CD4-positive, alpha-beta T cell (primary cell): ENCODE measurements around the gene ARPC5. TPM values are rescaled to one million over a fixed set of nuclear protein-coding genes. Genes with fewer than 3 reads are reported as not detected.

Source experiments
- ATAC-seq: fragments of 200-7000 bp; cut with Tn5 transposase; one replicate; pipeline ENCODE4 v1.10.0; 2022; ENCODE audit warnings: mild to moderate bottlenecking; ENCODE audit not compliant: poor library complexity
- CTCF ChIA-PET: fragments of 350-600 bp; sonication (Branson Sonifier 250); formaldehyde crosslinking; loops from one replicate; lab custom pipeline; 2021; ENCODE audit warnings: antibody characterized with exemption, inconsistent platforms; lab: Charles Lee
- POLR2A ChIA-PET: fragments of 350-600 bp; sonication (Branson Sonifier 250); formaldehyde crosslinking; loops from one replicate; lab custom pipeline; 2021; ENCODE audit warnings: antibody characterized with exemption, inconsistent platforms; lab: Charles Lee
- DNase-seq, 14 experiments: peaks; one replicate each; pipeline ENCODE4 v3.0.0-alpha.2; 2013 to 2020; ENCODE audit warnings: mixed read lengths in 2 of 14
- H3K27ac ChIP-seq, 2 donors: one replicate each; pipeline versions ENCODE4 v1.5.1 to v1.7.0; 2013; ENCODE audit warnings: low read length in 2 of 2, low read depth in 1 of 2, mild to moderate bottlenecking in 1 of 2
- H3K27me3 ChIP-seq, 2 experiments: 1 replicate in 1 of 2; 2 replicates in 1 of 2; pipeline versions ENCODE4 v1.6.1 to v1.7.0; 2013; ENCODE audit warnings: low read length in 2 of 2, control low read depth in 1 of 2, mild to moderate bottlenecking in 1 of 2, moderate library complexity in 1 of 2; ENCODE audit not compliant: insufficient read depth in 2 of 2, control insufficient read depth in 1 of 2
- H3K36me3 ChIP-seq: one replicate; pipeline ENCODE4 v1.6.1; 2013; ENCODE audit warnings: low read length, control low read depth; ENCODE audit not compliant: insufficient read depth
- H3K4me1 ChIP-seq: one replicate; pipeline ENCODE4 v1.6.1; 2013; ENCODE audit warnings: low read length, control low read depth; ENCODE audit not compliant: insufficient read depth
- H3K4me3 ChIP-seq: one replicate; pipeline ENCODE4 v1.5.1; 2013; ENCODE audit warnings: mild to moderate bottlenecking, low read length, moderate library complexity
- H3K9me3 ChIP-seq, 2 experiments: 1 replicate in 1 of 2; 2 replicates in 1 of 2; pipeline versions ENCODE4 v1.6.1 to v1.7.0; 2013; ENCODE audit warnings: low read length in 2 of 2, mild to moderate bottlenecking in 2 of 2, control low read depth in 1 of 2, moderate library complexity in 1 of 2; ENCODE audit not compliant: control insufficient read depth in 1 of 2, insufficient read depth in 1 of 2
- H3K27ac Mint-ChIP-seq: one replicate; pipeline ENCODE4 v1.8.0; 2020; ENCODE audit warnings: mixed read lengths
- H3K27me3 Mint-ChIP-seq: one replicate; pipeline ENCODE4 v1.8.0; 2021; ENCODE audit warnings: mixed read lengths
- H3K36me3 Mint-ChIP-seq: one replicate; pipeline ENCODE4 v1.8.0; 2021; ENCODE audit warnings: low read depth, mixed read lengths
- H3K4me1 Mint-ChIP-seq: one replicate; pipeline ENCODE4 v1.8.0; 2021; ENCODE audit warnings: low read depth, mixed read lengths
- H3K4me3 Mint-ChIP-seq: one replicate; pipeline ENCODE4 v1.8.0; 2020; ENCODE audit warnings: mild to moderate bottlenecking, mixed read lengths
- H3K9me3 Mint-ChIP-seq: one replicate; pipeline ENCODE4 v1.8.0; 2020; ENCODE audit warnings: mixed read lengths
- intact Hi-C, 2 experiments: fragments of 100-400 bp; cut with DNase I in 1 of 2; cut with micrococcal nuclease in 1 of 2; formaldehyde crosslinking; loops; one replicate each; pipeline versions ENCODE4 v1.15.1 to v1.9.0; 2023 to 2025; cut with DNase I, micrococcal nuclease
- total RNA-seq, 174 experiments: library from RNA in 2 of 174; stranded (reverse) in 2 of 174; gene quantifications; one replicate each; pipeline ENCODE4 v1.2.3 and lab custom pipeline; 2021 to 2026
- TF ChIP-seq, protein P1 (sequence below): fragments of 200-600 bp; IDR thresholded peaks from one replicate; pipeline ENCODE4 v1.8.0; 2022; ENCODE audit warnings: antibody characterized with exemption, mild to moderate bottlenecking

Gene ARPC5
- total RNA-seq, 2 experiments from 2014 or later: 21.4 to 23.0 TPM

GRCh38 chr1:183609313-183609712, 26.3 kb downstream of the ARPC5 start:
- ChIA-PET CTCF (no interaction called here), POLR2A (no interaction called here)
- H3K9me3 ChIP-seq: no peaks in the 10 kb centered on the region
- H3K36me3 Mint-ChIP-seq: no peaks in the 10 kb centered on the region
- no peak overlapping the region for H3K4me3 Mint-ChIP-seq
- no peaks in the 10 kb centered on the region for H3K27me3 ChIP-seq
- no peak overlapping the region for H3K27ac ChIP-seq
- ATAC-seq (no peak), DNase-seq (peak in 3 of 14 experiments; percentile 18 to 66 (median 53))
- H3K4me1 ChIP-seq: no peaks in the 10 kb centered on the region
- H3K4me3 ChIP-seq: no peak overlapping the region
- intact Hi-C loops: loop anchor here in 1 of 2 experiments (5.0 kb wide), 1 partner anchor 157 kb away; no protein-coding TSS in a partner anchor
- H3K9me3 Mint-ChIP-seq: no peaks in the 10 kb centered on the region
- TF ChIP-seq, protein P1, sequence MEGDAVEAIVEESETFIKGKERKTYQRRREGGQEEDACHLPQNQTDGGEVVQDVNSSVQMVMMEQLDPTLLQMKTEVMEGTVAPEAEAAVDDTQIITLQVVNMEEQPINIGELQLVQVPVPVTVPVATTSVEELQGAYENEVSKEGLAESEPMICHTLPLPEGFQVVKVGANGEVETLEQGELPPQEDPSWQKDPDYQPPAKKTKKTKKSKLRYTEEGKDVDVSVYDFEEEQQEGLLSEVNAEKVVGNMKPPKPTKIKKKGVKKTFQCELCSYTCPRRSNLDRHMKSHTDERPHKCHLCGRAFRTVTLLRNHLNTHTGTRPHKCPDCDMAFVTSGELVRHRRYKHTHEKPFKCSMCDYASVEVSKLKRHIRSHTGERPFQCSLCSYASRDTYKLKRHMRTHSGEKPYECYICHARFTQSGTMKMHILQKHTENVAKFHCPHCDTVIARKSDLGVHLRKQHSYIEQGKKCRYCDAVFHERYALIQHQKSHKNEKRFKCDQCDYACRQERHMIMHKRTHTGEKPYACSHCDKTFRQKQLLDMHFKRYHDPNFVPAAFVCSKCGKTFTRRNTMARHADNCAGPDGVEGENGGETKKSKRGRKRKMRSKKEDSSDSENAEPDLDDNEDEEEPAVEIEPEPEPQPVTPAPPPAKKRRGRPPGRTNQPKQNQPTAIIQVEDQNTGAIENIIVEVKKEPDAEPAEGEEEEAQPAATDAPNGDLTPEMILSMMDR: no peak
- H3K4me1 Mint-ChIP-seq: no peaks in the 10 kb centered on the region
- no peak overlapping the region for H3K27ac Mint-ChIP-seq
- H3K27me3 Mint-ChIP-seq: peaks cover 8% of the 10 kb centered on the region
- H3K36me3 ChIP-seq: no peaks in the 10 kb centered on the region

DNA sequence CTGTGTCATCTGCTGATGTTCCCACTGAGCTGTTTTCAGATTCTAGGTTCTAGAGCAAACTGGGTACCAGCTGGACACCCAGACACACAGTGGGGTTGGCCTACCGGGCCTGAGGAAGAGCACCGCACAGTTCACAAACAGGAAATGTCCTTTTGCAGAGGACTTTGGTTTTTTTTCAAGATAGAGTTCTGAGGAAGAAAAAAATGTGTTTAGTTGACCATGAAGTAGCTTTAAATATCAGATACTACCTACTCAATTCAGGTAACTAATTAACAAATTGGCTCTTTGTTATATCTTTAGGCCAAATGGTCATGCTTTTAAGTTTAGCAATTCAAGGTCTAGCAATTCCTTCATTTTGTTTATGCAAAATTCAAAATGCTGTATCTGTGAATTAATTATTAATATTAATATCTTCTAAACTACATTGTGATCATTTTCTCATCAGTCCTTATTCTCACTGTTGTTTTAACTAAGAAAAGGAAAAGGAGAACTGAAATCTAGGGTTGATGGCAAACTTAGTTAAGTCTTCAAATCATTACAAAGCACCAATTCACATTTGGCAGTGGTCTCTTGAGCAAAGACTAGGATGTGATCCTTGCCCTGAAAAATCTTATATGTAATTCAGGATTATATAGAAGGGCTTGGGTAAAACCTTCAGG, 28.1 kb downstream of the ARPC5 start:
- no peaks in the 10 kb centered on the region for H3K36me3 Mint-ChIP-seq
- ATAC-seq: no peak
- Histone ChIP-seq H3K4me1 (no peaks in the 10 kb centered on the region), H3K27ac (no peak overlapping the region), H3K9me3 (no peaks in the 10 kb centered on the region), H3K27me3 (no peaks in the 10 kb centered on the region), H3K4me3 (no peak overlapping the region), H3K36me3 (no peaks in the 10 kb centered on the region)
- intact Hi-C loops: loop anchor here in 1 of 2 experiments (5.0 kb wide), 1 partner anchor 155 kb away; no protein-coding TSS in a partner anchor
- no peaks in the 10 kb centered on the region for H3K9me3 Mint-ChIP-seq
- POLR2A ChIA-PET: no interaction called here
- no peak overlapping the region for H3K27ac Mint-ChIP-seq
- peaks cover 6% of the 10 kb centered on the region for H3K27me3 Mint-ChIP-seq
- DNase-seq: no peak
- no peak overlapping the region for H3K4me3 Mint-ChIP-seq
- no peaks in the 10 kb centered on the region for H3K4me1 Mint-ChIP-seq
- TF ChIP-seq, protein P1: no peak
- CTCF ChIA-PET: no interaction called here

DNA sequence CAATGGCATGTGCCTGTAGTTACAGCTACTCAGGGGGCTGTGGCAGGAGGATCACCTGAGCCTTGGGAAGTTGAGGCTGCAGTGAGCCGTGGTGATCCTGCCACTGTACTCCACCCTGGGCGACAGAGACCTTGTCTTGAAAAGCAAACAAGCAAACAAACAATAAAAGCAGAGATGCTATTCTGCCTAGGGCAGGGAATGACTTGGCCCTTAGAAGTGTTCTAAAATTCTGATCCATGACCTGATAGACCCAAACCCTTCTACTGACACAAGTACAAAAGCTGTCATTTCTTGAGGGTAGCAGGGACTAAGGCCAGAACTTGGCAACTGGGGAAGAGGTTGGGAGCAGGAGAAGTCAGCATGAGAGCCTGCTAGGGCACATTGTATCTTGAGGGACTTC, 29.7 kb downstream of the ARPC5 start:
- Histone ChIP-seq H3K4me3 (no peak overlapping the region), H3K9me3 (no peaks in the 10 kb centered on the region), H3K27ac (no peak overlapping the region), H3K36me3 (no peaks in the 10 kb centered on the region), H3K27me3 (no peaks in the 10 kb centered on the region), H3K4me1 (no peaks in the 10 kb centered on the region)
- ChIA-PET CTCF (no interaction called here), POLR2A (interaction anchor here (0.7 kb wide), 1 partner anchor 242 kb away, joined by 3 read pairs; no protein-coding TSS in a partner anchor)
- DNase-seq (no peak), ATAC-seq (no peak)
- Mint-ChIP-seq H3K4me3 (no peak overlapping the region), H3K9me3 (no peaks in the 10 kb centered on the region), H3K36me3 (no peaks in the 10 kb centered on the region), H3K27me3 (no peaks in the 10 kb centered on the region), H3K4me1 (no peaks in the 10 kb centered on the region), H3K27ac (no peak overlapping the region)
- intact Hi-C loops: loop anchor here in 1 of 2 experiments (5.0 kb wide), 1 partner anchor 154 kb away; no protein-coding TSS in a partner anchor
- TF ChIP-seq, protein P1: no peak
